ENCODE measurements around the gene PCYT1A. TPM values are rescaled to one million over a fixed set of nuclear protein-coding genes. Genes with fewer than 3 reads are reported as not detected.
"Not testable (repeated sequence)": the region's sequence is repeated elsewhere in the genome, so short reads cannot be mapped to it uniquely, and the experiment has no call there.

PCYT1A gene
- total RNA-seq, 1 donor from 2014 or later: 22.2 TPM

GRCh38 chr3:196292286-196292923 lies 4.9 kb upstream of the PCYT1A start:
- no peak for DNase-seq (ENCODE audit: low spot score)
- no peak for ATAC-seq

- no peak for DNase-seq (ENCODE audit: low spot score)
- ATAC-seq: no peak
Observed at GRCh38 chr3:196288141-196288460, 575 bp upstream of the PCYT1A start.

DNA sequence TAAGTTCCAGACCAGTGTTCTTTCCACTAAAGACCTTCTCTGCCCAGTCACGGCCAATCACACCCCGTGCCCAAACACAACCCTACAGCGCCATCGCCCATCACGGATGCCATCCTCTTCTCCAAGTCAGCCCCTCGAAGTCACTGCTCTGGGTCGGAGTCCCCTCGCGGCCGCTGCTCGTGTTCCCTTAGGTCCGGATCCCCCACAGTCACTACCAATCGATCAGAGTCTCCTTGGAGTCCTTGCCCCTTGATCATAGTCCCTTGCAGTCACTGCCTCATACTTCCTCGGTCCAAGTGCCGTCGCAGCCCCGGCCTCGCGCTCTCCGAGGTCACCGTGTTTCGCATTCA lies 461 bp downstream of the PCYT1A start:
- ATAC-seq (peak; percentile 38), DNase-seq (ENCODE audit: low spot score) (peak; percentile 54)

DNA sequence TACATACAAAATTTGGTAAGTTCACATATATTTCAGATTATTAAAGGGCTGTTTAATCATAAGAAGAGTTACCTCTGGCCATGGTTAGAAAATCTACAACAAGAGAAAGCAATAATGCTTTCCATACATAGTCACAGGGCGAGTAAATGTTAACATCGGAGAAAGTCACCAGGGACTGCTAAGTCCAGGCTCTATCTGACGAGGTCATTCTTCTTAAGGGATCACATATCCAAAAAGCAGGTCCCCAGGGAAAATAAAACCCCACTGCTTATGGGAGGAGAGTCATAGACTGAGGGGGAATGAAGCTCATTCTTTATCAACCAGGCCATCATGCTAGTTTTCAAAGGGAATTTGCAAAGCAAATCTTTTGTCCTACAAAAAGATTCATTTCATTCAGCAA lies 3.1 kb downstream of the PCYT1A start:
- no peak for DNase-seq (ENCODE audit: low spot score)
- no peak for ATAC-seq

DNA sequence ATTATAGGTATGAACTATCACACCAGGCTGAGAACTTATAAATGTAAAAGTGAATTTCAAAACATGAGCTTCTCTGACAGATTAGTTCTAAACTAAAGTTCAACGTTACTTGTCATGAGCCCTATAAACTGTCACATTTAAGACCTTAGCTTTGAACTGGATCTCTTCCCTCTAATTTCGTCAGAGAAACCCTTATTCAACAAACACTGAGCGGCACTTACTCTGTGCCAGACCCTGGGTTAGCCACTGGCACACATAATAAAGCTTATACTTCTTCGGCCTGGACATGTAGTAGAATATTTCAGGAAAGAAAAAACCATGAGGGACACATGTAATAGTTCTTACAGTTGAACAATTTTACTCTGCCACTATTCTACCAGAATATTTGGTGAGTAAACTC lies 5.6 kb downstream of the PCYT1A start:
- DNase-seq (ENCODE audit: low spot score) (no peak), ATAC-seq (peak; percentile 86)

DNA sequence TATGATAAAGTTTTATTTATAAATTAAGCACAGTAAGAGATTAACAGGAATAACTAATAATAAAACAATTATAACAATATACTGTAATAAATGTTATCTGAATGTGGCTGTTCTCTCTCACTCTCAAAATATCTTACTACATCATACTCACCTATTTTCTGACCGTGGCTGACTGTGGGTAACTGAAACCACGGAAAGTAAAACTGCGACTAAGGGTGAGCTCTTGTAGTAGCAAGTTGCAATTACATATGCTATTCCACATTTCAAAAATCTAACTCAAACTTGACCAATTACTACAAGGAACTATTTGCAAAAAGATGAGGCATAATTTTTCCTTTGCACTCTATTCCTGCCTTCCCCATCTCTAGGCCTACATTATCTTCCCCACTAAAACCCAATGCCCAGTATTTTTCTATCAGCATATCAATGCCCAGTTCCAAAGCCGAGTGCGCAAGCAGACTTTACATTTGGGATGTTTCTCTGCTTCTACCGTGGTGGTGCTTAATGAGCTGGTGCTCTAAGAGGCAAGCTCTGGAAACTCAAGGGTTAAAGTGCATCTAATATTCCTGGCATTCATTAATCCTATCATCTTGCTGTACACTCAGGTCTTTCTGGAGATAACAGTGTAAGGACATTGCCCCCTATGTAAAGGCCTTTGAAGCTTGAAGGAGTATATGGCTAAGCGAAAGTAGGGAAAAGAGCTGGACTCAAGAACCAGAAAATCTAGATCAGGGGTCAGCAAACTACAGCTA lies 6.7 kb downstream of the PCYT1A start:
- ATAC-seq (no peak), DNase-seq (ENCODE audit: low spot score) (no peak)

DNA sequence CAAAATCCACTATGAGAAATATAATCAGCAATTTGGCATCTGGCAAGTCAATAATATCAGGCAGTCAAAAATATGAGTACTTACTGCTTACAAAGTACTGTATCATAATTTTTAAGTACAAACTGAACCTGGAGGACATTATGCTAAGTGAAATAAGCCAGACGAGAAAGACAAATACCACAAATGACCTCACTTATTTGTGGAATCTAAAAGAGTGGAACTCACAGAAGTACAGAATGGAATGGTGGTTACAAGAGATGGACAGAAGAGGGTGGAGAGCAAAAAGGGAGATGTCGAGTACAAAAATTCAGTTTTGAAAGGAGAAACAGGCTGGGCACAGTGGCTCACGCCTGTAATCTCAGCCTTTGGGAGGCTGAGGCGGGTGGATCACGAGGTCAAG lies 12.4 kb downstream of the PCYT1A start:
- ATAC-seq (no peak), DNase-seq (ENCODE audit: low spot score) (no peak)

GRCh38 chr3:196274585-196274984 lies 12.9 kb downstream of the PCYT1A start:
- DNase-seq (ENCODE audit: low spot score): no peak
- ATAC-seq: no peak

DNA sequence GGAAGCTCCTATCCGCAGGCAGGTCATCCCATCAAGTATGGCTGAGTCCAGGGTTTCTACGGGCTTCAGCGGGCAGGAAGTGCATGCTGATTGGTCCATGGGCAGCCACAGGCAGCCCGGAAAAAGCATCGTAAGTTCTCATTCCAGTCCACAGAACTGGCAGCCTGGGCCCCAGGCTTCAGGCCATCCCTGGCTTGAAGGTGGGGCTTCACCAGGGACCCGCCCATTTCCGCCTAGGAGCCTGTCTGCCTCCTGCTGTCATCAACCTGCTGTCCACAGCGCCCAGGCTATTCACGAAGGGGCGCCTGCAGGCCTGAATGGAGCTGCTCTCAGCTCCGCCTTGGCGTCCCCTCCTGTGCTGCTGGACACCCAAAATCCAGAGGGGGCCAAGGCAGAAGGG lies 13.9 kb downstream of the PCYT1A start:
- ATAC-seq (no peak), DNase-seq (ENCODE audit: low spot score) (no peak)

- no peak for DNase-seq (ENCODE audit: low spot score)
- no peak for ATAC-seq
Observed at GRCh38 chr3:196272826-196273225, 14.7 kb downstream of the PCYT1A start.

DNA sequence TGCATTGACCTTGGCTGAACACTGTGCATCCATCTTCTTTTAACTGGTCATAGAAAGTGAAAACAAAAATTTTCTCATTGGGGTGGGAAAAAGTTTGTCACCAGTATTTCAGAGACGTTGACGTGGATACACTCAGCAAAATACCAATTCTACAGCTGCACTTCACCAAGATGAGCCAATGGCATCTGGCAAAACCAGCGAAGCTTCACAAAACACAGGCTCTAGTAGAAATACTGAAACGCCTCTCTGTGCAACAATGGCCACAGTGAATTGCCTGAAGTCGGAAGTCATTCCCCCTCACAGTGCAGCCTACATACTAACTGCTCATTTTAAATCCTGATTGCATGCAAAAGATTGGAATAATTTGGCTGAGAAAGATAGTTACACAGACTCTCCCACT lies 17.0 kb downstream of the PCYT1A start:
- DNase-seq (ENCODE audit: low spot score): no peak
- ATAC-seq: no peak

GRCh38 chr3:196268284-196269163 lies 19.0 kb downstream of the PCYT1A start:
- DNase-seq (ENCODE audit: low spot score) (peak; percentile 41), ATAC-seq (peak; percentile 24)

DNA sequence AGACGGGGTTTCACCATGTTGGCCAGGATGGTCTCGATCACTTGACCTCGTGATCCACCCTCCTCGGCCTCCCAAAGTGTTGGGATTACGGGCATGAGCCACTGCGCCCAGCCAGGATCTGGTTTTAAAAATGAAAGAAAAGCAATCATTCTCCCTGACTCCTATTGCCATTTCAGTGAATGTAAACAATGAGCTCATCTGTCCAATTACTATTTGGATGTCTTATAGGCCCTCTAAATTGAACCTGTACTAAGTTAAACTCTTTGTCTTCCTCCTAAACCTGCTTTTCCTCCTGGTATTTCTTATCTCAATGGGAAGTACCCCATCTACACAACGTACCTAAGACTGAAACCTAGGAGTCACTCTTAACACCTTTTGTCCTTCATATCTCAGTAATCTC lies 23.7 kb downstream of the PCYT1A start:
- no peak for ATAC-seq
- peak; percentile 35 for DNase-seq (ENCODE audit: low spot score)

DNA sequence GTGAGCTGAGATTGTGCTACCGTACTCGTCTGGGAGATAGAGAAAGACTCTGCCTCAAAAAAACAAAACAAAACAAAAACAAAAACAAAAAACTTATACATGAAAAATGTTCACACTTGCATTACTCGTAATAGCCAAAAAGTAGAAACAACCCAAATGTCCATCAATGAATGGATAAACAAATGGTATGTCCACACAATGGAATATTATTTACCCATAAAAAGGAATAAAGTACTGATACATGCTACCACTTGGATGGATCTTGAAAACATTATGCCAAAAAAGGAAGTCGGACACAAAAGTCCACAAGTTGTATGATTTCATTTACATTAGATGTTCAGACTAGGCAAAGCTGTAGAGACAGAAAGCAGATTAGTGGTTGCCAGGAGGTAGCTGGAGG lies 26.7 kb downstream of the PCYT1A start:
- DNase-seq (ENCODE audit: low spot score): no peak
- ATAC-seq: no peak

DNA sequence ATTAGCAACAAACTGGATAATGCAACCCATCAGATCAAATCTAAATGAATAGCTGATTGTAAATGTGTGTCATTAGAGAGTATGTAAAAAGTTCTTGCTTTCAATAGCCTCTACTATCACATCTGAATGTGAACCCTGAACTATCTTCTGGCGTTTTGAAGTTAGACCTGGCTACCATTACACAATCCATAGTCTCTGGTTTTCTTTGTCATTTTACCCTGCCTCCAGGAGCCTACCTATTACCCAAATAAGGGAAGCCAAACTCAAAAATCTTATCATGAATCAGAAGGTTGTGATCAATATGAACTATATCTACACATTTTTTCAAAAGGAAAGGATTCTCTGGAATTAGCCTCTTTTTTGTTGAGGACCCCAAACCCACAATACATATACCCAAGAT lies 31.8 kb downstream of the PCYT1A start:
- ATAC-seq: no peak
- no peak for DNase-seq (ENCODE audit: low spot score)

GRCh38 chr3:196254376-196255283 lies 32.9 kb downstream of the PCYT1A start:
- DNase-seq (ENCODE audit: low spot score) (no peak), ATAC-seq (no peak)

GRCh38 chr3:196251918-196252317 lies 35.6 kb downstream of the PCYT1A start:
- DNase-seq (ENCODE audit: low spot score) (no peak), ATAC-seq (no peak)

DNA sequence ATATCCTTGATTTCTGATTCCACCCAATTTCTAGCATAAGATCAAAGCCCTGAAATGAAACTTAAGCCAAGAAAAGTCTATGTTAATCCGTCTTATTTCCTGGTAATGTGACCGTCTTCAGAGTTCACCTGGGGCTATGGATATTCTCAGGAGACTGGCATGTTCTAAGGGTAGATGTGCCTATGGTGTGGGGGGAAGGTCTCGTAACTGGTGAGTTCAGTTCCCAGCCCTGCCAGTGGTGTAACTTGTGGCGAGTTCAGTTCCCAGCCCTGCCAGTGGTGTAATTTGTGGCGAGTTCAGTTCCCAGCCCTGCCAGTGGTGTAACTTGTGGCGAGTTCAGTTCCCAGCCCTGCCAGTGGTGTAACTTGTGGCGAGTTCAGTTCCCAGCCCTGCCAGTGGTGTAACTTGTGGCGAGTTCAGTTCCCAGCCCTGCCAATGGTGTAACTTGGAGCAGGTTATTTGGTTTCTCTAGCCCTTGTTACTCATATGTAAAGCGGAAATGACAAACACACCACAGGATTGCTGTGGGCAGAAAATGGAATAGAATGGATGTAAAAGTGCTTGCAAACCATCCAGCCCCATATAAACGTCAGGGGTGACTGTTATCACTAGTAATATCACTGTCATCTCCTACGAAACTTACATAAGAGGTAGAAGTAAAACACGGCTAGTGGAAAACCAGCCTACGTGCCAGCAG lies 40.8 kb downstream of the PCYT1A start:
- DNase-seq (ENCODE audit: low spot score) (no peak), ATAC-seq (no peak)

DNA sequence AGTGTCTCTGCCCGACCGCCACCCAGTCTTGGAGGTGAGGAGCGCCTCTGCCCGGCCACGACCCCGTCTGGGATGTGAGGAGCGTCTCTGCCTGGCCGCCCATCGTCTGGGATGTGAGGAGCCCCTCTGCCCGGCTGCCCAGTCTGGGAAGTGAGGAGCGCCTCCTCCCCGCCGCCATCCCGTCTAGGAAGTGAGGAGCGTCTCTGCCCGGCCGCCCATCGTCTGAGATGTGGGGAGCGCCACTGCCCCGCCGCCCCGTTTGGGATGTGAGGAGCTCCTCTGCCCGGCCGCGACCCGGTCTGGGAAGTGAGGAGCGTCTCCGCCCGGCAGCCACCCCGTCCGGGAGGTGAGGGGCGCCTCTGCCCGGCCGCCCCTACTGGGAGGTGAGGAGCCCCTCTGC lies 43.4 kb downstream of the PCYT1A start:
- not testable (repeated sequence) for DNase-seq (ENCODE audit: low spot score); ATAC-seq

DNA sequence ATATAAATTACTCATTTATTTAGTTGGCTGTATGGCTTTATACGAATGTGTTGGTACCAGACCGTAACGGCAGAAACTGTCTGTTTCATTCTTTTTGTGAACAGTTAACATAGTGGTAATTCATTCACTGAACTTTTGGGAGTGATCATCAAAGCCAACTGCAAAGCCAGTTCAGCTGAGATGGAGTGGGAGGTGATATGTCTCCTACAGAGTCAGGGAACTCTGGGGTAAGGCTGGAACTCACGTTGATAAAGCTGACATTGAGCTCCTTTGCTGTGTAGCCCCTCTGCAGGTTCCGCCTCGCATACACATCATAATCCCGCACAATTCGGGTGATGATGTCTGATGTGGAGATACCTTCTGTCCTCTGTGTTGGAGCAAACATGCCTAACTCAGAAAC lies 45.8 kb downstream of the PCYT1A start:
- DNase-seq (ENCODE audit: low spot score) (no peak), ATAC-seq (no peak)
